HG03469 (cell line): ENCODE data around the gene STYXL2.

Source experiments
- ATAC-seq: cut with Tn5 transposase; IDR thresholded peaks from one replicate; pipeline ENCODE4 v1.9.1; 2021; ENCODE audit warnings: mild to moderate bottlenecking, moderate library complexity, moderate number of reproducible peaks; ENCODE audit not compliant: unreplicated experiment

STYXL2 gene

DNA sequence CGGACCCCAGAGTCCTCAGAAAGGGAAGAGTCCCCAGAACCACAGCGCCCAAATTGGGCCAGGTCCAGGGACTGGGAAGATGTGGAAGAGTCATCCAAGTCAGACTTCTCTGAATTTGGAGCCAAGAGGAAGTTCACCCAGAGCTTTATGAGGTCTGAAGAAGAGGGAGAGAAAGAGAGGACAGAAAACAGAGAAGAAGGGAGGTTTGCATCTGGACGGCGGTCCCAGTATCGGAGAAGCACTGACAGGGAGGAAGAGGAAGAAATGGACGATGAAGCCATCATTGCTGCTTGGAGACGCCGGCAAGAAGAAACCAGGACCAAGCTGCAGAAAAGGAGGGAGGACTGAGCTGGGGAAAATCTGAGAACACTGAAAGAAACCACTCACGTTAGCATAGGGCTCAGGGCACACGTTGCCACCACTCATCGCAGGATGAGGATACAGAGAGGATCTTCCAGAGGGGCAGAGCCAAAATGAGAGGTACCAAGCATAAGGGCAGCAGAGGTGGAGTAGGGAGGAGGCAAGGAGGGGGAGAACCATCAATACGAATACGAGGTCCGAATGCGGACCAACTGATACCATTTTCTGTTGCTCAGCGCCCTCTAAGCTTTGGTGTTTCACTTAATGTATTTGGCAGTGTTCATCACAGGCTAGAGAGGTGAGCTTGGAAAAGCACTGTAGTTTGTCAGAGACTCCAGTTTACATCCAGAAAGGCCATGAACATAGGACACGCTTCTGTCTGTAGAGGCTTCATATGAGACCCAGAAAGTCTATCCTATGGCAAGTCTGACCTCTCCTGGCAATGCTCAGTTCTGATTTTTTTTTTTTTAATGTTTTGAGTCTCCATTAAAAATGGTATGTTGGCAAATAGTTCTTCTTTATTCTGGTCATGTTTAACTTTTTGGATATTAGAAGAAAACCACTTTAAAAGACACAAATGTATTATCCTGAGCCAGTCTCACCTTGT, 34.7 kb downstream of the STYXL2 start:
- no peak for ATAC-seq

DNA sequence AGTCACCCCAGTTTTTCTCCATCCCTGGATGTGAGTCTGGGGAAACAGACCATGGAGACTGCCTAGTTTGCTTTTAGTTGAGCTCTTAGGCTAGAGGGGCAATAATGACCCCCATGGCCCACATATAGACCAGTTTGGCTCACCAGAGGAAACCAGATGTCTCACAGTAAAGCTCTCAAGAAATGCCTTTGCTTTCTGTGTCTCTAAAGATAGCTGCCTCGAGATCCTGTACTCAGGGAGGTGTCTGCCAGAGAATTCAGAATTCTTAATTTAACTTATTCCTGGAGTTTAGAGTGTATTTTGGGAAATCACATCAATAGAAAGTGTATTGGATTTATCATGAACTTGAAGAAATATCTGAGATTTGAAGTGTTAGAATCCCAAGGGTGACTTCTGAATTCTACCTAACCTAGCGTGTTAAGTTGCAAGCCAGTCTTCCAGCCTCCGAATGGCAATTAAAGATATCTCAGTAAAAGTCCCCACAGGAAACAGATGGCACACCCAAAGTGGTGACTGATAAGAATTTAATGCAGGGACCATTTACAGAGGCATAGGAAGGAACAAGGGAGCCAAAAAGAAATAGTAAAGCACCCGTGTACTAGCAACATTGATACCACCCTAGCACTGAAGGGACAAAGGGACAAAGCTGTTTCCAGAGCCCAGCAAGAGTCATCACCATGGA, 37.1 kb downstream of the STYXL2 start:
- ATAC-seq = no peak

DNA sequence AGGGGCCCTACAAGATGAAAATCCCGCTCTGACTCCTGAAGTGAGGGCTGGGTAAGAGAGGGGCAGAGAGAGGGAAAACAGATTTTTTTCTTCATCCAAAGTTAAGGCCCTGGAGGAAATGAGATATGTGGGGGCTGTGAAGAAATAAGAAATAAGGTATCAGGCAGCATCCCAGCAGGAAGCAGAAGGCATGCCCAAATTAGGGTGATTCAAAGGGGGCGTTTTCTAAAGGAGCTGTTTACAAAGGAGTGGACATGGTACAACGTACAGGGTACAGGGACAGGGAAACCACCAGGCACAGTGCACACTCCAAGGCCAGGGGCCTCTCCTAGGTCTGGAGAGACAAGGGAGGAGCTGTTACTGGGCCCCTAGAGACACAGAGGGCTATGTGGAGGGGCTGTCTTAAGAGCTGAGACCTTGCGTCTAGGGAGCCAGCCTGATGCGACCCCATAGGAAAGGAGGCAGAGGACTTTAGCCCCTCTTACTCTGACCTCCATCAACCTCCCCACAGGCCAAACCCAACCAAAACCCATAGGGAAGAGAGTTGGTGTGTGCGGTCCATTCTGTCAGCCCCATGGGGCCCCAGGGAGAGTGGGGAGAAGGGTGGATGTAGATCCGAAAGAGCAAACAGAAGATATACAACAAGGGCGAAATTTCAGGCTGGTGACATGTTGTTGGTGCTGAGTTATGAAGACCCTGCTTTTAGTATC, 38.6 kb downstream of the STYXL2 start:
- no peak for ATAC-seq

DNA sequence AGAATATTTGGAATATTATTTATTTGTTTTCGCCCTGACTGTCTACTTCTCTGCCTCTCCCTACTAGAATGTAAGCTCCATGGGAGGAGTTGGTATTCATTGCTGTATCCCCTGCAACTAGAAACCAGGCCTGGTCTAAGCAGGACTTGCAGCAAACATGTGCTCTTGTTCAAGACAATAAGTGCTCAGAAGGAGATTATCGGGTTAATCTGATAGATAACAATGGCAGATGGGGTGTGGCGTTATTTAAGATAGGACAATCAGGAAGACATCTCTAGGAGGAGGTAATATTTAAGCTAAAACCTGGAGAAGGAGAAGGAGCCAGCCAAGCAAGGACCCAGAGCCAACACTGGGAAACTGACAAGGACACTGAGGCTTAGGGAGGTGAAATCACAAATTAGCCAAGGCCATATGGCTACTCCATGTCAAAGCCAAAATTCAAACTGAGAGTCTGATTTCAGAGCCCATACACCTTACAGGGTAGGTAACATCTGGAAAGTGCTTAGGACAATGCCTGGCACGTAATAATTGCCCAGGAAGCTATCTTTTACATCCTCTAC, 41.5 kb downstream of the STYXL2 start:
- no peak for ATAC-seq

DNA sequence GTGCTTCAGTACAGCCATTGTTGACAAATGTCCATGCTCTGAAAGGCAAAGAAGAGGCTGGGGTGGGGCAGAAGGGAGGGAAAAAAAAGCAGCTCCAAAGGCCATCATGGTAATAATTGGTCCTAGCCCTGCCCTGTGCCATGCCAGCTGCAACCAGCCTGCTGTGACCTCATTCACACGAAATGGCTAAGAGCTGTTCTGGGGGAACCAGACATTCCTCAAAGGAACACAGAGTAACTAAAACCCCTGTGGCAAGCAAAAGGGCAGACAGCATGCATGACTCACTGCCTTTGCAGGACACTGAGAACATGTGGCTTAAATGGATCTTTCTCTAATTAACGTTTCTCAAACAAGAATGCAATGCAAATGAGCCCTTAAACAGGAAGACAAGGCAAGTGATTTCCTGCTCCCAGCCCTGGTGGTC, 42.3 kb downstream of the STYXL2 start:
- no peak for ATAC-seq

DNA sequence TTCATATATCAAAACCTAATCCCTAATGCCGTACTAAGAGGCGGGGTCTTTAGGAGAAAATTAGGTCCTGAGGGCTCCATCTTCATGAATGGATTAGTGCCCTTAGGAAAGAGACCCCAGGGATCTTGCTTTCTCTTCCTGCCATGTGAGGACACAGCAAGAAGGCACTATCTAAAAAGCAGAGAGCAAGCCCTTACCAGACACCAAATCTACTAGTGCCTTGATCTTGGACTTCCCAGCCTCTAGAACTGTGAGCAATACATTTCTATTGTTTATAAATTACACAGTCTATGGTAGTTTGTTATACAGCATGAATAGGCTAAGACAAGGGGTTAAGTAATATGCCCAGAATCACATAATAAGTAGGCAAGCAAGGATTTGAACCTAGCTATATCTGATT, 42.9 kb downstream of the STYXL2 start:
- no peak for ATAC-seq

DNA sequence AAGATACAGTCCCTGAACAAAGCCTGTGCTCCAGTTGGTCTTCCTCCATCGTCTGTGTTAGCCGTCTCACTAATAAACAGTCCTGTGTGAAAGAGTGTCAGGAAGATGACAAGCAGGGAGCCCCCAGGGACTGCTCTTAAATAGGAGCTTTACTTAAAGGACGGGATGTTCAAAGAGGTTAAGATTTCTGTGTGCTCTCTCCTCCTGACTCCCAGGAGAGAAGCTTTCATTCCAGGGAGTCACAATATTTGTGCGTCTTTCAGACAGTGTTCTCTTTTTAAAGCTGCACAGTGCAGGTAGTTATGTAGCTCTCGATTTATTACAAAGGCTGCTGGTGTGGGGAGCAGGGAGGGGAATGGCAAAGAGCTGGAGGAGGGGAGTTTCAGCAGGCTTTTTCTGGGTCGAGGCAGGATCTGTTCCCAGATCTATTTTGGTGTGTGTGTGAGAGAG, 43.5 kb downstream of the STYXL2 start:
- ATAC-seq = no peak

DNA sequence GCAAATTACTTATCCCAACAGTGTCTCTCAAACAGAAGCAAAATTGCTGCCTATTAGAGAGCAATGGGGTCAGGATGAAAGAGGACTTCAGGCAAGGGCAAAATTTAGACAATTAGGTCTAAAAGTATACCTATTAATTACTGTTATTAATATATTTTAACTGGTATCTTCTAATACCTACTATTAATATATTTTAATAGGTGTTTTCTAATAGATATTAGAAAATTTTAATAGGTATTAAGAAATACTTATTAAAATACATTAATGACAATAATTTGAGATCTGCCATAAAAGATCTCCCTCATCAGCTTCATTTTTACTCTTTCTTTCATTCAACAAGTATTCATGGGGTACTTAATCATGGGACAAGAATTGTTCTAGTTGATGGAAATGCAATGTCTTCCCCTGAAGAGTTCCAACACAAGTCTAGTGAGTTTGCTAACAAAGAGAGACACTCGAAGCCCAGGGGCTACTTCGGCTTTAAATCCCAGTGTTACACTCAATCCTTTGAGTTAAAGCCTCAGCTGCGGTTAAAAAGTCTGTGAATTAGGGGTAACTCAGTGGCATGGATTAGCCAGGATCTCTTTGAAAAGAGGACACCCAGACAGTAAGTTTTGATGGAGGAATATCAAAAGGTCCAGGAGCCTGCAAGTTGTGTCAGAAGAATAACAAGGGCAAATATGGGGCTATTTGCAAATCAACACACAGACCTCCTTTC, 44.1 kb downstream of the STYXL2 start:
- no peak for ATAC-seq

DNA sequence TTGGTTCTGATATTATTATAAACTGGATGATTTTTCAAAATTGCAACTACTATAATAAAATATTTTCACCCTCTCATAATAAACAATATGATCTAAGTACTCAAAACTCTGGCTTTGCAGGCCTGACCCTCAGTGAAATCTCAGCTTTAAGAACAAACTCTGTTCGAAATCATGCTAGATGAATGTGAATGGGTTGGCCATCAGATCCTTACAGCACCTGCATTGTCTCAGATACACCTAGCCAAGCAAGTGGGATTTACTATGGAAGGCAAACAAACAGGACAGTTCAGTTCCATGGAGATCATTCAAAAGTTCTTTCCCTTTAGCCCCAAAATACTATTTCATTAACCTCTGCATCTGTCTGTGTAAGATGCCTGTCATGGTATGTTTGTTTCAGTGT, 44.8 kb downstream of the STYXL2 start:
- no peak for ATAC-seq

DNA sequence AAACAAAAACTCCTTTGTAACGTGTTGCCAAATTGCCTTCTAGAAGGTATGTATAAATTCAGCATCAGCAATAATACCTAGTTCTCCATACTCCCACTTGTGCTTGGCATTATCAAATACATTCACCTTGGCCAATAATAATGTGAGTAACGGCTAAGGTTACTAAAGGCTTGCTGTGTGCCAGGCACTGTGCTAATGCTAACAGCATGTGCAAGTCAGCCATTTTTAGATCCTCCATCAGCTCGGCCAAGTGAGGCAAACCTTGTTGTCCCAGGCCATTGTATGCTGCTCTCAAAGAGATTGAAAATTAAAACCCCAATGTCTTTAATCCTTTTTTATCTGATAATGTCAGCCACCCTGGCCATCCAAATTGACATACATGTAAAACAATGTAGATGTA, 48.1 kb downstream of the STYXL2 start:
- ATAC-seq = no peak
